Measurements from ENCODE around the gene CECR2.
"Not testable (repeated sequence)": the region's sequence is repeated elsewhere in the genome, so short reads cannot be mapped to it uniquely, and the experiment has no call there.

Gene CECR2

GRCh38 chr22:17508110-17508509 lies 138.8 kb downstream of the CECR2 start:
- no peak for DNase-seq (ENCODE audit: low read depth in 2 of 3, low spot score in 1 of 3)

DNA sequence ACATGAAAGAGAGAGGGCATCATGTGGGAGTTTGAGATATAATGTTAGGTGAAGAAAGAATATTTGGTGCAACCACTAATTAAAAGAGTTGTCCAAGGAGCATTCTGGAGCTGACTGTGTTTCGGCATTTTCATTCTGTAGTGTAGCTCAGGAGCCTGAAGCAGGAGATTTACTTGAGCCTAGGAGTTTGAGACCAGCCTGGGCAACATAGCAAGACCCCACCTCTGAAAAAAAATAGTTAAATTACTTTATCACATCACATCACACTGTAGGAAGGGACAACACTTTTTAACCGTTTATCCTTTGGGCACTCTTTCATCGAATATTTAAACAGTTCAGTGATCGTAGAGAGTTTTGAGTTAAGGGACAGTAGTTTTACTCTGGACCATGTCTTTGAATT lies 143.7 kb downstream of the CECR2 start:
- no peak for DNase-seq (ENCODE audit: low read depth in 2 of 3, low spot score in 1 of 3)

- no peak for DNase-seq (ENCODE audit: low read depth in 2 of 3, low spot score in 1 of 3)
Measured at GRCh38 chr22:17513612-17514011, 144.4 kb downstream of the CECR2 start.

- no peak for DNase-seq (ENCODE audit: low read depth in 2 of 3, low spot score in 1 of 3)
Measured at GRCh38 chr22:17514084-17514483, 144.8 kb downstream of the CECR2 start.

DNA sequence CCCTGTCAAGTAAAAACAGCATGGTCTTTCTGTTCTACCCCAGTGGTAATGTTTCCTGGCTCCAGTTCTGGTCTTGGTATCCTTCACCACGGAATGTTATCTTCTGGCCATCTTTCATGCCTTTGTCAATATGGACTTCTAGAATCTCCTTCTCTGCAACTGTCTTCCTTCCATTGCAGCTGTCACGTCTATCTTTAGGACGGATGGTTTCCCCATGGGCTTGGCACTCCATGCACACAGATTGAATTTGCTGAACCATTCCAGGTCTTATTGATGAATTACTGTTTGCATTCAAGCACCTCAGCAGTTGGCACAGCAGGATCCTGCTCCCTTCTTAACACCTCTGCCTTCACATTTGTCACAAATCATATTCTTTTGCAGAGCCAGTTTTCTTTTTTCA lies 149.1 kb downstream of the CECR2 start:
- DNase-seq (ENCODE audit: low read depth in 2 of 3, low spot score in 1 of 3), result no peak

DNA sequence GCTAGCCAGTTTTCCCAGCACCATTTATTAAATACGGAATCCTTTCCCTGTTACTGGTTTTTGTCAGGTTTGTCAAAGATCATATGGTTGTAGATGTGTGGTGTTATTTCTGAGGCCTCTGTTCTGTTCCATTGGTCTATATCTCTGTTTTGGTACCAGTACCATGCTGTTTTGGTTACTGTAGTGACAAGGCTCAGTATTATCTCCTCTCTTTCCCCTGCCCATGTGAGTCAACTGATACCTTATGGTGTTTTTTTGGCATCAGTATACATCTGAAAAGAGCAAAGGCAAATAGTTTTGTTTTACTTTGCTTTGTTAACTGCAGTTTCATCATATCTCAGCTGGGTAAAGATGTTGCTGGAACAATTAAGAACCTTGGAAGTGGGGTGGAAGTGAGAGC lies 152.7 kb downstream of the CECR2 start:
- not testable (repeated sequence) for DNase-seq (ENCODE audit: low read depth in 2 of 3, low spot score in 1 of 3)

- DNase-seq (ENCODE audit: low read depth in 2 of 3, low spot score in 1 of 3), result no peak
Measured at GRCh38 chr22:17523925-17524324, 154.7 kb downstream of the CECR2 start.

GRCh38 chr22:17536269-17536668 lies 167.0 kb downstream of the CECR2 start:
- DNase-seq (ENCODE audit: low read depth in 2 of 3, low spot score in 1 of 3), result no peak

DNA sequence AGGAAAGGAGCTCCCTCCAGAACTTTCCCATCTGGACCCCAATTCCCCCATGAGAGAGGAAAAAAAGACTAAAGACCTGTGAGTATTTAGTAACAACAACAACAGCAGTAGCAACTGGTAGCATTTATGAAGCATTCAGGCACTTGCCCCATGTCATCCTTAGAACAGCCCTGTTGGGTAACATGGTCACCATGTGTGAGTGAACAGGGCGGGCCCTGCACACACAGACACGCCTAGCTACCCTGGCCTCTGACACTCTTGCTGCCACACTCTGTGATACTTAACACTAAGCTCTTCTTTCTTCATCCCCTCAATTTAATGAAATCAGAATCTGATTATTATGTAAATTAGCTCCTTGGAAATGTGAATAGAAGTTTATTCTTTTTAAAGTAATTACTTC lies 167.9 kb downstream of the CECR2 start:
- no peak for DNase-seq (ENCODE audit: low read depth in 2 of 3, low spot score in 1 of 3)

- no peak for DNase-seq (ENCODE audit: low read depth in 2 of 3, low spot score in 1 of 3)
Measured at GRCh38 chr22:17540481-17540880, 171.2 kb downstream of the CECR2 start.

- DNase-seq (ENCODE audit: low read depth in 2 of 3, low spot score in 1 of 3), result no peak
Measured at GRCh38 chr22:17541476-17541875, 172.2 kb downstream of the CECR2 start.

DNA sequence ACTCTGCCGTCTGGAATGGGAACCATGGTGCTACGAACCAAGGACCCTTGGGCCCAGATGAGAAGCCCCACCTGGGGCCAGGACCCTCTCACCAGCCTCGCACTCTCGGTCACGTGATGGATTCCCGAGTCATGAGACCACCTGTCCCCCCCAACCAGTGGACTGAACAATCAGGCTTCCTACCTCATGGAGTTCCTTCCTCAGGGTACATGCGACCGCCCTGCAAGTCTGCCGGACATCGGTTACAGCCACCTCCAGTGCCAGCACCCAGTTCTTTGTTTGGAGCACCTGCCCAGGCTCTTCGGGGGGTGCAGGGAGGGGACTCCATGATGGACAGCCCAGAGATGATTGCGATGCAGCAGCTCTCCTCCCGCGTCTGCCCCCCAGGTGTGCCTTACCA lies 173.2 kb downstream of the CECR2 start:
- no peak for DNase-seq (ENCODE audit: low read depth in 2 of 3, low spot score in 1 of 3)

DNA sequence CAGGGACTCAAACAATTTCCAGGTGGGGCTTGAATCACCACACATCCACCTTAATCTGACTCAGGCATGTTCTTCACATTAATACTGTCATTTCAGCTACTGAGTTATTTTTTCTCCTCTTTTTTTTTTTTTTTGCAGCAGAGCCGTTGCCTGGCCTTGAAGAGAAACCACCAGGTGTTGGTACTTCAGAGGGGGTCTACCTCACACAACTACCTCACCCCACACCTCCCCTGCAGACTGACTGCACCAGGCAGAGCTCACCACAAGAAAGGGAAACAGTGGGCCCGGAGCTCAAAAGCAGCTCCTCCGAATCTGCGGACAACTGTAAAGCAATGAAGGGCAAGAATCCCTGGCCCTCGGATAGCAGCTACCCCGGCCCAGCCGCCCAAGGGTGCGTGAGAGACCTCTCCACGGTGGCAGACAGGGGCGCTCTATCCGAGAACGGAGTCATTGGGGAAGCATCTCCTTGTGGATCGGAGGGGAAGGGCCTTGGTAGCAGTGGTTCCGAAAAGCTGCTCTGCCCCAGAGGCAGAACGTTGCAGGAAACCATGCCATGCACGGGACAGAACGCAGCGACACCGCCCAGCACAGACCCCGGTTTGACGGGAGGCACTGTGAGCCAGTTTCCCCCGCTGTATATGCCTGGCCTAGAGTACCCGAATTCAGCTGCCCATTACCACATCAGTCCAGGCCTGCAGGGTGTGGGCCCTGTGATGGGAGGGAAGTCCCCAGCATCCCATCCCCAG lies 178.9 kb downstream of the CECR2 start:
- no peak for DNase-seq (ENCODE audit: low read depth in 2 of 3, low spot score in 1 of 3)

- no peak for DNase-seq (ENCODE audit: low read depth in 2 of 3, low spot score in 1 of 3)
Measured at GRCh38 chr22:17548756-17549035, 179.4 kb downstream of the CECR2 start.

DNA sequence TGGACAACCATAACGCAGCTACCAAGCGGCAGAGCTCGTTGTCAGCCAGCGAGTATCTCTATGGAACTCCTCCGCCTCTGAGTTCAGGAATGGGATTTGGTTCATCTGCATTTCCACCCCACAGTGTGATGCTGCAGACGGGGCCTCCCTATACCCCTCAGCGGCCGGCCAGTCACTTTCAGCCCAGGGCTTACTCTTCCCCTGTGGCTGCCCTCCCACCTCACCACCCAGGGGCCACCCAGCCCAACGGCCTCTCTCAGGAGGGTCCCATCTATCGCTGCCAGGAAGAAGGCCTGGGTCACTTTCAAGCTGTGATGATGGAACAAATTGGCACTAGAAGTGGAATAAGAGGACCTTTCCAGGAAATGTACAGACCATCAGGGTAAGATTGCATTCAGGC lies 179.9 kb downstream of the CECR2 start:
- DNase-seq (ENCODE audit: low read depth in 2 of 3, low spot score in 1 of 3), result no peak

- DNase-seq (ENCODE audit: low read depth in 2 of 3, low spot score in 1 of 3), result no peak
Measured at GRCh38 chr22:17549655-17550054, 180.4 kb downstream of the CECR2 start.

- DNase-seq (ENCODE audit: low read depth in 2 of 3, low spot score in 1 of 3), result no peak
Measured at GRCh38 chr22:17552737-17553136, 183.5 kb downstream of the CECR2 start.

DNA sequence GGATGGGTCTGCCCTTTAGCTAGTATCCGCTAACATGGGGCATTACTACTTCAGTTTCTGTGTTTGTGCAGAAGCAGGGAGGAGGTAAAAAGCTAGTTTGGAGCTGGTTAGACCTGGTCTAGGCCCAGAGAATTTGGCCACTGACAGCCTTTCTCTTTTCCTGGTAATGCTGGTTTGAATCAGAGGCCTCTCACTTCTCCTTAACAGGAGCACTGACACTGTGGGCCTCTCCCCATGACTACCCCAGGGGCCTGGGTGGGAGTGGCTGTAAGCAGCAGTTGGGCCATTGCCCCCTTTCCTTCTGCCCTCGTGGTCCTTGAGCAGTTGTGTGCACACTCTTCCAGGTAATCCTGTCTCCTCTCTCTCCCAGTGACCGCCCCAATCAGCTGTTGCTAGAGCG lies 185.6 kb downstream of the CECR2 start:
- DNase-seq (ENCODE audit: low read depth in 2 of 3, low spot score in 1 of 3), result no peak

- DNase-seq (ENCODE audit: low read depth in 2 of 3, low spot score in 1 of 3), result no peak
Measured at GRCh38 chr22:17559188-17559587, 189.9 kb downstream of the CECR2 start.

DNA sequence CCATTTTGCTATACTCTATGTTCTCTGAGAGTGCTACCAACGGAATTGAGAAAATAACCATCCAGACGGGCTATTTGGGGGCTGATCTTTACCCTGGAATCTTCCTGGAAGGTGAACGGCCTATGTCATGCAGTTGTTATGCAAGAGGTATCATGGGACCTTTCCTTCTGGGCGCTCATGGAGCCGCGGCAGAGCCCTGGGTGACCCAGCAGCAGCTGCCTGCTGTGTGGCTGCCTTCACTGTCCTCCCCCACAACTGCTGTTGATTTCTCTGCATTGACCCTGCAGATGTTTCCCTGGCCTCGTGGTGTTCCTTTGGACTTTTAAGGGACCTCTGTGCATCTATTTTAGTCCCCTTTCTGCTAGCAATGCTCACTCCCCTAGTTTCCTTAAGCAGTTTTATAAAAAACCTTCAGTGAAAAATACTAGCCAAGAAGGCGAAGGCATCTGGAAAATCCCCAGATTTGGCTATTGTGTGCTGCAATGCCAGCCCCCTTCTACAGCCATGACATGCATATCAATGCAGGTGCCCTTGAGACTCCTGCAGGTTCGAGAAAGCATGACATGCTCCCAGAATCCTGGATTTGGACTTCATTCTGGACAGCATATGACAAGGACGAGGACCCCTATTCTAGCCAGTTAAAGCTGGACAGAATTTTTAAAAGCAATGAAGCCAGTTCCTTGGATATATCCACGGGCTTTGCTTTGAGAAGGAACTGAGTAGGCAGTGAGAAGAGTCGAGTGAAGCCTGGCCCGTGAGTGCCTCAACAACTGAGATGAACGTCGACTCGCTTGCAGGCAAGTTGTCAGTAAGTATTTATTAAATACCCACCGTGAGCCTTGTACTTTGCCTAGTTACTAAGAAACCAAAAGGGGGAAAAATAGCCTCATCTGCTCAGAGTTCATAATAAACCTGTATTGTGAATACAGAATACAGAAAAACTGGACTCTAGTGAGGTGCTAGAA lies 193.9 kb downstream of the CECR2 start, which contains the start of gene SLC25A18:
Gene SLC25A18, plus strand, starts transcription at position 593 of the 965 bp plus-strand sequence. CDS start 16,447 bp downstream, outside the sequence.
- no peak for DNase-seq (ENCODE audit: low read depth in 2 of 3, low spot score in 1 of 3)

DNA sequence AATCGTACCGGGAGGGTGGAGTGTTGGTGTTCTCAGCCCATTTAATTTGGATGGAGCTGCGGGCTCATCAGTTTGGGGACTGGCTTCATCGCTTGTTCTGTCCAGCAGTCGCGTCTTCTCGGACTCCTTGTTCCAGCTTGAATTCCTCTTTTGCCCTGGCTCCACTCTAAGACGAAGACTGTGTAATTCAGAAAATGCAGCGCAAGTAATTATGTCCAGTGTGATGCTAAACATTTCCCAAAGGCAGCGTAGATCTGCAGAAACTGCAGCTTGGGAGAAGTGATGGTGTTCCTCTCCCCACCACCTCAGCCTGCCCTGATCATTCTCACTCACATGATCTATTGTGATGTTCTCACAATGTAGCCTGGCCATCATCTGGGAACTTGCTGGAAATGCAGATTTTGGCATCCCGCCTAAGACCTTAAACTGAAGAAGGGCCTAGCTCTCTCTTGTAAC lies 194.7 kb downstream of the CECR2 start:
- no peak for DNase-seq (ENCODE audit: low read depth in 2 of 3, low spot score in 1 of 3)

- DNase-seq (ENCODE audit: low read depth in 2 of 3, low spot score in 1 of 3), result not testable (repeated sequence)
Measured at GRCh38 chr22:17566016-17566687, 196.9 kb downstream of the CECR2 start.
